GM11168 (cell line): Measurements from ENCODE around the gene DOCK8.
"Not testable (repeated sequence)": the region's sequence is repeated elsewhere in the genome, so short reads cannot be mapped to it uniquely, and the experiment has no call there.

Experiments used
- in situ Hi-C: fragments of 300-500 bp; cut with MboI; formaldehyde crosslinking; loops from one replicate; pipeline ENCODE4 v1.12.0; 2022; ENCODE audit warnings: low sequenced_read_pairs; ENCODE audit not compliant: unreplicated experiment

DOCK8 gene

DNA sequence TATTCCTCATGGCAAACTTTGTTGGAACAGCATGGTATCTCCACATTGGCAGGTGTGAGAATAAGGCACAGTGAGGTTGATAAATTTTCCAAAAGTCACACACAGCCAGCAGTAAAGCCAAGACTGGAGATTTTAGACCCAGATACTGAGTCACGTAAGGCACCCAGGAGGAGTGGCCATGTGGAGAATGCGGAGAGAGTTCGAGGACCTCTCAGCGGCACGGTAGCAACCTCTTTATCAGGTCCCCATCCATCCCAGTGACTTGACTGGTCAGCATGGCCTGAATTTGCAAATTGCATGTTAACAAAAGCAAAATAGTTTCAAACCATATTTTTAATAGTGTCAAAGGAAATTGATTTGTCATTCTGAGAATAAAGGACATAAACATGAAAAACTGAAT, 183.4 kb downstream of the DOCK8 start:
- in situ Hi-C loops: no loop called here

DNA sequence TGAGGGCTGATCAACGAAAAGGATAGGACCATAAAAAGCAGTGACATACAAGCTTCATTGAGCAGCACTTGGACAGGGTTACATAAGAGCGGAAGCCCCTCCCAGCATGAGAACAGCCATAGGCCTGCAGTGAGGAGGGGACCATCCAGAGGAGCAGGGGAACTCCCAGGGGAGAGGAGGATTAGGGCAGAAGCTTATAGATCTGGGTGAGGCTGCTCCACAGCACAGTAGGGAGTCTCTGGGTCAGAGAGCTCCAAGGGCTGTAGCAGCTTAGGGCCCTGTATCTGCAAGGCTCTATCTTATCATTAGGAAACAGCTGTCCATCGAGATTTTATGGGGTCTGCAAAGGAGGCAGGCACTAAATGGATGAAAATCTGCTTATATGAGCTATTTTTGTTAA, 186.6 kb downstream of the DOCK8 start:
- in situ Hi-C loops: loop anchor here (5.0 kb wide), 1 partner anchor 34 kb away; no protein-coding TSS in a partner anchor

DNA sequence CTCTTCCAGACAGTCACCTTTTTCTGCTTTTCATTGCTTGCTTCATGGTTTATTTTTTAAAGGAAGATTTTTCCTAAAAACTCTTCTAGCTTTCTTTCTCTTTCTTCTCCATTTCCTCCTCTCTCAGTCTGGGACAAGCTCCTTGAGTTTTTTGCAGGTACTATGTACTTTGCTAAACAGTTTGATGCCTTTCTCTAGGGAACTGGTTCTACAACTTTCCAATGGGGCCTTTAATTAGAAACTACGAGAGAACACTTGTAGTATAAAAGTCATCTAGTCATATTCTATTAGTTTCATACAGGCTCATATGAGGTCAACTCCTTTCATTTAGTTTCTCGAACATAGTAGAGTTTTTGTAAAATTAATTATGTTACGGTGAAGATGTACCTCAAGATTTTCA, 189.6 kb downstream of the DOCK8 start:
- in situ Hi-C loops: loop anchor here (5.0 kb wide), 1 partner anchor 37 kb away; no protein-coding TSS in a partner anchor

DNA sequence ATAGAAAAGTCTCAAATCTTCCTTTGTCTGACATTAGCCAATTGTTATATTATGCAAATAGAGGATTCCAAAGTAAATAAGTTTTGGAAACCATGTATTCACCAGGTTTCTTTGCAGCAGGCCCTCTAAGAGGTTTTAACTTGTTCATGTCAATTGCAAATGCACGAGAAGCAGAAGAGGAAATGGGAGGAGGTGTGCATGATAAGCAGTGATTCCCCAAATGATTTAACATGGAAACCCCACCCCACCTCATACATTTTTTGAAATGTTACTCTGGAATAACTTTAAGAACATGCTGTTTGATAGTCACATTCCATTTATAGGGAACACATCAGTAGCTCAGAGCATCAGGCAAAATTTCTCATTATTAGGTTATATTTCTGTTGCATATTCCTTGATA, 190.7 kb downstream of the DOCK8 start:
- in situ Hi-C loops: no loop called here

DNA sequence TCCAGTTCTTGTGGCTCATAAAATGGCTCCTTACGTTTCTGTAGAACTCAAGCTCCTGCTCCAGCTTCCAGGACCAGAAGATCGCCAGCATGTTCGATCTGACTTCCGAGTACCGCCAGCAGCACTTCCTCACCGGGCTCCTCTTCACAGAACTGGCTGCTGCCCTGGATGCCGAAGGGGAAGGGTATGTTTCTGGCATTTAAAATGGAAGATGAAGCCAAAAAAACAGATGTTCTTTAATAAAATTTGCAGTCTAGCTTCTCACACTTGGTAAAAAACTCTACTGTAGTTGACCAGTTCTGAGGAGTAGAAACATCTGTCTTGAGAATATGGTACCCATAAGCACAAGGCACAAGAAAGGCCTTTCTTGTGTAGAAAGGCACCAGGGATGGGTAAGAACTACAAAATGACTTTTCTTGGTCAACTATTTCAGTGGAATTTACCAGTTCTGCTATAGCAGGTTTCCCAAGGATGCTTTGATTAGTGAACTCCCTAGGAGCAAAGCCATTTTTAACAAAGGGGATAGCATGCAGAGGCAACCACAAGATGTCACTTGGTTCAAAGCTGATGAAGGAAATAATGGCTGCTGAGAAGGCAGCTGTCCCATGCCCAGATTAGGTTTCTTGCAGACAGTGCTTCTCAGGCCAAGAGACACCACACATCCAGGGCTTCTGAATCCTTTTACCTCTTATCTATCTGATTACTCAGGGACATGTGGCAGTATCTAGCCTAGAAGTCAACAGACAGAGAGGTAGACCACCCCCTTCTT, 192.4 kb downstream of the DOCK8 start:
- in situ Hi-C loops: no loop called here

DNA sequence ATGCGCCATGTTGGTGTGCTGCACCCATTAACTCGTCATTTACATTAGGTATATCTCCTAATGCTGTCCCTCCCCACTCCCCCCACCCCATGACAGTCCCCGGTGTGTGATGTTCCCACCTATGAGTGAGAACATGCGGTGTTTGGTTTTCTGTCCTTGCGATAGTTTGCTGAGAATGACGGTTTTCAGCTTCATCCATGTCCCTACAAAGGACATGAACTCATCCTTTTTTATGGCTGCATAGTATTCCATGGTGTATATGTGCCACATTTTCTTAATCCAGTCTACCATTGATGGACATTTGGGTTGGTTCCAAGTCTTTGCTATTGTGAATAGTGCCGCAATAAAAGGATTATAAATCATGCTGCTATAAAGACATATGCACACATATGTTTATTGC, 195.0 kb downstream of the DOCK8 start:
- in situ Hi-C loops: not testable (repeated sequence)

DNA sequence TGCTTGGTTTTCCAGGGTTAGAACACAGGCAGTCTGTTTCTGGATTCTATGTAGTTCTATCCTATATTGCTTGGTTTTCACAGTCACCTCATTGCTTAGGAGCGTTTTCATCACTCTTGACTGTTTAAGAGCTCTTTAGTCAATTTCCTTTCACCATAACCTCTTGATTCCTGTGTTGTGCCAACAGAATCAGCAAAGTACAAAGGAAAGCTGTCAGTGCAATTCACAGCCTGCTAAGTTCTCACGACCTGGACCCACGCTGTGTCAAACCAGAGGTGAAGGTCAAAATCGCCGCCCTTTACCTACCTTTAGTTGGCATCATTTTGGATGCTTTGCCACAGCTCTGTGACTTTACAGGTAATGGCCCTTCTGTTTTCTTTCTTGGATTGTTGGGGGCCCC, 199.9 kb downstream of the DOCK8 start:
- in situ Hi-C loops: no loop called here

DNA sequence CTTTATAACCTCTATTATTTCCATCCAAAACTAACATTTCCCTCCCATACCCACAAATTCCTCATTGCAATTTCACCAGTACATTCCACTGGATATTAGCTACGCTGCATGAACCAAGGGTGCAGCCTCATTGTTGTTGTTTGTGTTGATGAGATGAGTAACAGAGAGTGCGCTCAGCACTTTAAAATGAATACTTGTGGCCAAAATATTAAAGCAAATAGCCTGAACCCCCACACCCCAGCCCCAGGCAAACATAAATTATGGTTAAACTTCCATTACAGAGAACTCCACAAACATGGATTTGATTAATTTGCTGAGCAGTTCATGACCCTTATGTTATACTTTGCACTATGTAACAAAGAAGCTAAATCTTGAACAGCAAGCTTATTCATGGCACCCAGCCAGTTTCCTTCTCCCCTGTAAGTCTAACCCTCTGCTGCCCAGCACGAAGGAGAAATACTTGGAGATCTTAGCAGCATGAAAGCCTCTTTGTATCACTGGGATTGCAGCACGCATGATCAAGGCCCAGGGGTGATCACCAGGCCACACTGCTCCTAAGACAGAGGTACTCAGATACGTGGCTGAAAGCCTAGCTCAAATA, 205.0 kb downstream of the DOCK8 start:
- in situ Hi-C loops: no loop called here

DNA sequence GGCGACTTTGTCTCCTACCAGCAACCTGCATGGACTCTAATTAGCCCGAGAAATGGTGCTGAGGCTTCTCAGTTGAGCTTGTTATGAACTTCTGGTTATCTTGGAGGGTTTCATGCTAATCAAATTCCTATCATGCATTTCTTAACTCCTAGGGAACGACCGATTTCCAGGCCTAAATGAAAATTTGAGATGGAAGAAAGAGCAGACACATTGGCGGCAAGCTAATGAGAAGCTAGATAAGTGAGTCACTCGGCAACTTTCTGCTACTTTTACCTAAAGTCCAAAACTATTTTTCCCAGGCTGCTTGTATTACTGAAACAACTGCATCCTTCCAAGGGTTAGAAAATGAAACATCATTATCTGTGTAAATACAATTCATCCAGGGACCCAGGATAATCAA, 207.2 kb downstream of the DOCK8 start:
- in situ Hi-C loops: no loop called here

DNA sequence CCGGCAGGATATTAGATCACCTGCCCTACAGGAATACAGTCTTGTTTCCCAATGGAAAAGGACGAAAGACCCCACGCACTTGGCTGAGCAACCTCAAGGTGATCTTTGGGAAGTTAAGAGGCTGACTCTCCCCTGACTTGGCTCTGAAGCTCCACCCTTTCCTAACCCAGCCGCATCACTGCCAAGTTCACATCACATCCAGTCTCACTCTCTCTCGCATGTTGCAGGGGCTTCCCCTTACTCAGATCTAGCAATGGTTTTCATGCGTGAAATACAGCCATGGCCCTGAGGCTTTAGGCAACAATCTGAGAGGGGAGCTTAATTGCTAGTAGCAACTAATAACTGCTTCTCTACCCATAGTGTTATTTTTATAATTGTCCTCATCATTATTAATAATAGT, 211.6 kb downstream of the DOCK8 start:
- in situ Hi-C loops: no loop called here

DNA sequence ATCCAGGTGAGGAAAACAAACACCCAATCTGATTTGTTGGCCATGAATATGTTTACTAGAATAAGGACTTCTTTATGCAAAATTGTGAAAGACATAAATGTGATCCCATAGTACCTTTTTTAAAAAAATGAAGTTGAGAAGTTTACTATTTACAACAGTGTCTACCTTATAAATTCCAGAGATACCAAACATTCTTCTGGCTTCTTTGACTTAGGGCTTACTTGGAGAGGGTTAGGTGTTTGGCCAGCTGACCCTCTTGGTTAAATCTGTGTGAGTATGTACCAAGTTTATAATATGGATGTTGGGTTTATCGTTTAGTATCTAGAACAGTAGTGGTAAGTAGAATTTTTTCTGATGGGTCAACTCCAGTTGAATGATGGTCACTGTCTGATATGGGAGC, 212.3 kb downstream of the DOCK8 start:
- in situ Hi-C loops: no loop called here

DNA sequence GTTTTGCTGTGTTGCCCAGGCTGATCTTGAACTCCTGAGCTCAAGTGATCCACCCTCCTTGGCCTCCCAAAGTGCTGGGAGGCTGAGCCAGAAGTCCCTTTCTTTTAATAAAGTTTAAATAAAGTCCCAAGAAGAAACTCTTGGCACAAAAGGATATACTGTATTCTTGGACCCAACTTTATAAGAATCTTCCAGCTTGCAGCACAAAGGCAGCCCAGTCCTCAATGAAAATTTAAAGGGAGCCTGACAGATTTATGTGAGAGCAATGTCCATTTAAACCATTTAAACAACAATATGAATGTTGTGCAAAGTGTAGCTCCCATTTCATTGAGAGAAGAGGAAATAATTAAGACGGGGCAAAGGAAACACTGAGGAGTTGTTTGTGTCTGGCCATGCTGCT, 217.0 kb downstream of the DOCK8 start:
- in situ Hi-C loops: no loop called here

DNA sequence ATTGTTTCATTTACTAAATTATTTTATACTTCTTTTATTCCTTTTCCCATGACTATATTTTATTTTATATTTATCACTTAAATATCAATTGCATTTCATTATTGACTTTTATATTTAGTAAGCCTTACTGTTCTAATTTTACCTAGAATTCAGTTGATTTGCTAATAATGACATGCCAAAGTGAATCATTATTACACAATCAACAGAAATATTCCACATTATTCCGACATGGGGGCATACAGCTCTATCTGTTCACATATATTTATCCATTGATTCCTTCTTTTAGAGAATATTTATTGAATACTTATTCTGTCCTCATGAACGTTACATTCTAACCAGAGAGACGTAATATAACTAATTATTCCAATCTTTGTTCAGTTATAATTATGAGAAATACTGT, 221.8 kb downstream of the DOCK8 start:
- in situ Hi-C loops: no loop called here

DNA sequence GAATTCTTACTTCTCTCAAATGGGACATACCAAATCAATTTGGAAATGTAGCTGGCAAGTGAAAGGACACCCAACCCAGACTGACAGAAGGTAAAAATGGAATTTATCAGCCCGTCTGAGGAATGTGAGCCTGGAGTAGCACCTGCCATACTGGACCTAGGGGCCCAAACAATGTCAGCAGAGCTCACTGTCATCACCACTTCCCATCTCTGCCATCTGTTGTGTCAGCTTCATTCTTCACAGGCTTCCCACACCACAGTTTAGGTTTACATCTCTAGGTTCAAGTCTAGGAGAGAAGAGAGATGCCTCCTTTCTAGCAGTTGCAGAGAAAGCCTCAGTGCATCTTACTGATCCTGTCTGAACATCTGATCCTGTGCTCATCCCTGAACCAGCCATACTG, 222.4 kb downstream of the DOCK8 start:
- in situ Hi-C loops: no loop called here

DNA sequence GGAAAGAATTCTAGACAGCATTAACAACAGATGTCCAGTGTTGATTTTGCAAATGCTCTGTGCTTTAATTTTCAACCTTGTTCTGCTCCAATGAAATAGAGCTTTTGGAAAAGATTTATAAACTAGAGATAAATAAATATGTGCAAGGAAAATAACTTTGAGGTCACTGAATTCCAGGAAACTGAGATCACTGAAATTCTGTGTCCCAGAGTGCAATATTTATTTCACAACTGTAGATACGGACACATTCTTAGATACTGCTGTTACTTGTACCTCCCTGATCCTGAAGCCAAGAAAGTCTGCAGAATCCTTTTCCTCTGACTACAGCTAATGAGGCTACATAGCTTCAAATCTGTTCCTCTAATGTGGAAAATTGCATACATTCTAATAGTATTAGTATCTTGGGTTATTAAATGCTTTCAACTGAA, 222.9 kb downstream of the DOCK8 start:
- in situ Hi-C loops: no loop called here

DNA sequence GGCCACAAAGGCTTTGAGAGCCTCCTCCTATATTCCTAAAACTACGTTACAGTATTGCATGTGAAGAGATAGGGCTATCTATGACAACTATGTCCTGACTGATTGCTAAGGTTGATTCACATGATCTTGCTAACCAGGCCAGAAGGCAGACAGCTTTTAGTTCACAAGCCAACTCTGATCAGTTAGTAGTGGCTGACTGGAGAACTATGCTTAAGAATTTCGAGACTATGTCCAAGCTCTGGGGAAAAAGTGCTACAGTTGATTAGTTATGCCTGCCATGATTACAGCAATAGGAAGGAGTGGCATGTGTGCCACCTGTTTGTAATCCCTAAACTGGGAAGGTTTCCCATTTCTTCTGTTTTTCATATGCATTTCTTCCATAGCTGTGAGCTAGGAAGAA, 223.4 kb downstream of the DOCK8 start:
- in situ Hi-C loops: no loop called here

DNA sequence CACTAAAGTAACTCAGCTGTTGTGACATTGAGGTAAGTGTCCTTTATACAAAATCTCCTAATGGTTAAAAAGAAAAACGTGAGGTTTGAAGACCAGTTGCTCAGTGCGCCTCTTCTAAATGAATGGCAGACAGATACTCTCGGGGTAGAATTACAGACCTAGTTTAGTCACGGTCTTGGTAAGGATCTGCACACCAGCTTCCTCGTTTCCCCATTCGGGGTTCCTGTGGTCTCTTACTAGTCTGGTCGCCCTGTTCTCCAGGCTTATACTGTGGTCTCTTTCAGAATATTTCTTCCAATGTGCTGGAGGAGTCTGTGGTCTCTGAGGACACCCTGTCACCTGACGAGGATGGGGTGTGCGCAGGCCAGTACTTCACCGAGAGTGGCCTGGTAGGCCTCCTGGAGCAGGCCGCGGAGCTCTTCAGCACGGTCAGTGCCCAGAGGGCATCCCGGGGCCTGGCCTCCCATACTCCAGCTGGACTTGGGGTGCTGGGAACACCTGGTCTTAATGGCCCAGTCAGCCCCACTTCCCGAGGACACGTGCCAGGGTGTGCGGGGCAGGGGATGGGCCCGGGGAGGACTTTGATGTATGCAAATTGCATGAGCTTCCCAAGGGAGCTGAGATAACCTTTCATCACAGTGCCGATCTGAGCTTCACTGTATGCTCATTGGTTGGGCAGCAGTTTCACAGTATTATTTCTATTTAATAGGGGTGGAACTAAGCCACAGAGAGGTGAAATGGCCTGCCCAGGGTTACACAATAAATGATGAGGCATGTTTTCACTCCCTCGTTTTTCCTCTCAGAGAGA, 224.5 kb downstream of the DOCK8 start:
- in situ Hi-C loops: no loop called here

DNA sequence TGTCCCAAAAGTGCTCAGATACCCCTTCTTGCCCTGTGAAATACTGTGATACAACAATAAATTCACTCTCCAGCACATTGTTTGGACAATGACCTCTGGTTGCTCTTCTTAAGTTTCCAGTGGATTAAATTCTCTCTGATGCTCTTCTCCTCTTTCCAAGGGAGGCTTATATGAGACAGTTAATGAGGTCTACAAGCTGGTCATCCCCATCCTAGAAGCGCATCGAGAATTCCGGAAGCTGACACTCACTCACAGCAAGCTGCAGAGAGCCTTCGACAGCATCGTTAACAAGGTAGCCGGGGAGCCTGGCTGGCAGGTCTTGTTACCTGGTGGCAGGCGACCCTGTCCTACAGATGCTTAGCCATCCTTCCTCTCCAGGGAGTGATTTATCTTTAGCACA, 226.5 kb downstream of the DOCK8 start:
- in situ Hi-C loops: no loop called here

DNA sequence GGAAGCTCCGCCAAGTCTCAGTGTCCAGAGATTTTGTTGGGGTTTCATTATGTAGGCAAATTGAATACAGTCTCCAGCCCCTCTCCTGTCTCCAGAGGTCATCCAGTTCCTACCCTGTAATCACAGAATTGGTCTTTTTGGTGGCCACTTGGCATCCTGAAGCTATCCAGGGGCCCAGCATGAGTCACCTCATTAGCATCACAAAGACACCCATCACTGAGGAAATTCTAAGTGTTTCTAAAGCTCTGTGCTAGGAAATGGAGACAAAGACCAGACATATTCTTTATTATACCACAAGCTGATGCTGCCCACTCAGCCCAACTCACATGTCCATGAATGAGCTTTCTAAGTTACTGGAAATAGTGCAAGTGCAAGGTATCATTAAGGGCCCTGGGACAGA, 229.9 kb downstream of the DOCK8 start:
- in situ Hi-C loops: no loop called here

DNA sequence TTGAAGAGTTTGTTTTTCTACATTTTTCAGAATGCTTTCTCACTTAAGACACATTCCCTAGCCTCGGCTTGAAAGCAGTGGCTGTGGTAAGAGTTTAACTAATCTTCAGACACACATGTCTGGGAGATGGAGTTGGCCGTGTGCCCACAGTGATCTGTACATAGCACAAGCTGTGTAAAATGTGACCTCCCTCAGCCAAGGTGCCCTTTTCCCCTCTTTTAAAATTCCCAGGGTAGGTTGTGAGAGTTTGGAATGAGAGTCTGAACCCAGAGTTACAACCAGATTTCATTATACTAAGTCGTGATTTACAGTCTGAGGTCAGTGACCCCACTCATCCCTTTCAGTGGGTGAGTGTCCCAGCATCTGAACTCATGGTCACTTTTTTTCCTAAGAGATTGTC, 230.4 kb downstream of the DOCK8 start:
- in situ Hi-C loops: no loop called here

DNA sequence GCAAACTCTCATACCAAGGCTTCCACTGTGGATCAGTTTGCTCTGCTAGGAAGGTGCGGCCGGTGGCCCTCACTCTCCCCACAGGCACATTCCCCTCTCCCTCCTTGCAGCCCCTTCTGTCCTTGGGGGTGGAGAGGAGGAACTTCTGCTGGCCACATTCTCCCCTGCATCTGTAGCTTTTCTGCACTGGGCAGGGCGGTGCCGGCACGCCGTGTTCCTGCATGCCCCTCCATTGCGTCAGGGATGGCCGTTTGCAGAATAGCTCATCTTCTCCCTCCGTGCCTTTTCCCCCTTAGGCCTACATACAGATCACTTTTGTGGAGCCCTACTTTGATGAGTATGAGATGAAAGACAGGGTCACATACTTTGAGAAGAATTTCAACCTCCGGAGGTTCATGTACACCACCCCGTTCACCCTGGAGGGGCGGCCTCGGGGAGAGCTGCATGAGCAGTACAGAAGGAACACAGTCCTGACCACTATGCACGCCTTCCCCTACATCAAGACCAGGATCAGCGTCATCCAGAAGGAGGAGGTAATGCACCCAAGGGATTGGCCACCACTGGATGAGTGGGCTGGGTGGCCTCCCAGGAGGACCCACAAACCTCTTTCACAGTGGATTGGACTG, 231.5 kb downstream of the DOCK8 start:
- in situ Hi-C loops: no loop called here
